ENCODE results near the gene LHX3.

DNA sequence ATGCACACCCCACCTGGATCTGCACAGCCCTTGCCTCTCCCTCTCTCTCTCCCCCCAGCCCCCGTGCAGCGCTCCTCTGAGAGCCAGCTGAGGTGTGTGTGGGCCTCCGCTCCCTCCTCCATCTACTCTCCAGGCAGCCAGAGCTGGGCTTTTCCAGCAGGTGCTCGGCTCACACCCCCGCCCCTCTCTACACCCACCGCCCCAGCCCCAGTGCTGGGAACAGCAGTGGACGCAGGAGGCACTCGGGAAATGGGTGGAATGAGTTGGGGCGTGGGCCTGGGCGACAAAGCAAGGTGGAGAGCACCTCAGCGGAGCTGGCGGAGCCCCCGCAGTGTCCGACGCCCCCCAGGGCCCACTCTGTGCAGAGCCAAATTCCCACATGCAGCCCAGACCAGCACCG lies 13.3 kb upstream of the LHX3 start:
- TF ChIP-seq ESRRG (CRISPR knock-in tag; IDR thresholded peaks at IDR 0.05) (no peak), ZNF70 (CRISPR knock-in tag; IDR thresholded peaks at IDR 0.05) (no peak), ARNTL (CRISPR knock-in tag; IDR thresholded peaks at IDR 0.05; ENCODE audit: borderline replicate concordance, low read depth) (no peak), ZNF565 (CRISPR knock-in tag; conservative IDR thresholded peaks at IDR 0.05; ENCODE audit: low read depth) (no peak), CREB5 (CRISPR knock-in tag; IDR thresholded peaks at IDR 0.05; ENCODE audit: low read depth) (no peak), ZNF8 (CRISPR knock-in tag; IDR thresholded peaks at IDR 0.05) (no peak), ISL1 (CRISPR knock-in tag; IDR thresholded peaks at IDR 0.05) (no peak), RARB (CRISPR knock-in tag; IDR thresholded peaks at IDR 0.05) (no peak), CSRNP3 (CRISPR knock-in tag; IDR thresholded peaks at IDR 0.05) (no peak), ZC3H10 (CRISPR knock-in tag; IDR thresholded peaks at IDR 0.05) (no peak), BACH2 (CRISPR knock-in tag; IDR thresholded peaks at IDR 0.05; ENCODE audit: borderline replicate concordance) (no peak)
- TF ChIP-seq, protein P1, sequence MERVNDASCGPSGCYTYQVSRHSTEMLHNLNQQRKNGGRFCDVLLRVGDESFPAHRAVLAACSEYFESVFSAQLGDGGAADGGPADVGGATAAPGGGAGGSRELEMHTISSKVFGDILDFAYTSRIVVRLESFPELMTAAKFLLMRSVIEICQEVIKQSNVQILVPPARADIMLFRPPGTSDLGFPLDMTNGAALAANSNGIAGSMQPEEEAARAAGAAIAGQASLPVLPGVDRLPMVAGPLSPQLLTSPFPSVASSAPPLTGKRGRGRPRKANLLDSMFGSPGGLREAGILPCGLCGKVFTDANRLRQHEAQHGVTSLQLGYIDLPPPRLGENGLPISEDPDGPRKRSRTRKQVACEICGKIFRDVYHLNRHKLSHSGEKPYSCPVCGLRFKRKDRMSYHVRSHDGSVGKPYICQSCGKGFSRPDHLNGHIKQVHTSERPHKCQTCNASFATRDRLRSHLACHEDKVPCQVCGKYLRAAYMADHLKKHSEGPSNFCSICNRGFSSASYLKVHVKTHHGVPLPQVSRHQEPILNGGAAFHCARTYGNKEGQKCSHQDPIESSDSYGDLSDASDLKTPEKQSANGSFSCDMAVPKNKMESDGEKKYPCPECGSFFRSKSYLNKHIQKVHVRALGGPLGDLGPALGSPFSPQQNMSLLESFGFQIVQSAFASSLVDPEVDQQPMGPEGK (CRISPR knock-in tag; IDR thresholded peaks at IDR 0.05; ENCODE audit: borderline replicate concordance) = no peak
- TF ChIP-seq, protein P2, sequence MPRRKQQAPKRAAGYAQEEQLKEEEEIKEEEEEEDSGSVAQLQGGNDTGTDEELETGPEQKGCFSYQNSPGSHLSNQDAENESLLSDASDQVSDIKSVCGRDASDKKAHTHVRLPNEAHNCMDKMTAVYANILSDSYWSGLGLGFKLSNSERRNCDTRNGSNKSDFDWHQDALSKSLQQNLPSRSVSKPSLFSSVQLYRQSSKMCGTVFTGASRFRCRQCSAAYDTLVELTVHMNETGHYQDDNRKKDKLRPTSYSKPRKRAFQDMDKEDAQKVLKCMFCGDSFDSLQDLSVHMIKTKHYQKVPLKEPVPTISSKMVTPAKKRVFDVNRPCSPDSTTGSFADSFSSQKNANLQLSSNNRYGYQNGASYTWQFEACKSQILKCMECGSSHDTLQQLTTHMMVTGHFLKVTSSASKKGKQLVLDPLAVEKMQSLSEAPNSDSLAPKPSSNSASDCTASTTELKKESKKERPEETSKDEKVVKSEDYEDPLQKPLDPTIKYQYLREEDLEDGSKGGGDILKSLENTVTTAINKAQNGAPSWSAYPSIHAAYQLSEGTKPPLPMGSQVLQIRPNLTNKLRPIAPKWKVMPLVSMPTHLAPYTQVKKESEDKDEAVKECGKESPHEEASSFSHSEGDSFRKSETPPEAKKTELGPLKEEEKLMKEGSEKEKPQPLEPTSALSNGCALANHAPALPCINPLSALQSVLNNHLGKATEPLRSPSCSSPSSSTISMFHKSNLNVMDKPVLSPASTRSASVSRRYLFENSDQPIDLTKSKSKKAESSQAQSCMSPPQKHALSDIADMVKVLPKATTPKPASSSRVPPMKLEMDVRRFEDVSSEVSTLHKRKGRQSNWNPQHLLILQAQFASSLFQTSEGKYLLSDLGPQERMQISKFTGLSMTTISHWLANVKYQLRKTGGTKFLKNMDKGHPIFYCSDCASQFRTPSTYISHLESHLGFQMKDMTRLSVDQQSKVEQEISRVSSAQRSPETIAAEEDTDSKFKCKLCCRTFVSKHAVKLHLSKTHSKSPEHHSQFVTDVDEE (CRISPR knock-in tag; IDR thresholded peaks at IDR 0.05) = no peak
